Right renal pelvis (tissue), 4 donors: ENCODE measurements around the gene KRTAP13-2. TPM values are rescaled to one million over a fixed set of nuclear protein-coding genes. Genes with fewer than 3 reads are reported as not detected.

Source experiments
- DNase-seq, 4 donors: peaks; one replicate each; pipeline ENCODE4 v3.0.0-alpha.2; 2013; ENCODE audit warnings: low read depth in 4 of 4, low spot score in 3 of 4, missing footprints in 1 of 4
- polyA plus RNA-seq, 4 donors: library from polyadenylated mRNA; unstranded; fragments of 120-200 nt; gene quantifications; one replicate each; pipeline ENCODE4 v1.2.1, GENCODE V29; 2013; ENCODE audit not compliant: insufficient read length in 4 of 4

KRTAP13-2 gene, protein sequence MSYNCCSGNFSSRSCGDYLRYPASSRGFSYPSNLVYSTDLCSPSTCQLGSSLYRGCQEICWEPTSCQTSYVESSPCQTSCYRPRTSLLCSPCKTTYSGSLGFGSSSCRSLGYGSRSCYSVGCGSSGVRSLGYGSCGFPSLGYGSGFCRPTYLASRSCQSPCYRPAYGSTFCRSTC
- polyA plus RNA-seq = not detected

DNA sequence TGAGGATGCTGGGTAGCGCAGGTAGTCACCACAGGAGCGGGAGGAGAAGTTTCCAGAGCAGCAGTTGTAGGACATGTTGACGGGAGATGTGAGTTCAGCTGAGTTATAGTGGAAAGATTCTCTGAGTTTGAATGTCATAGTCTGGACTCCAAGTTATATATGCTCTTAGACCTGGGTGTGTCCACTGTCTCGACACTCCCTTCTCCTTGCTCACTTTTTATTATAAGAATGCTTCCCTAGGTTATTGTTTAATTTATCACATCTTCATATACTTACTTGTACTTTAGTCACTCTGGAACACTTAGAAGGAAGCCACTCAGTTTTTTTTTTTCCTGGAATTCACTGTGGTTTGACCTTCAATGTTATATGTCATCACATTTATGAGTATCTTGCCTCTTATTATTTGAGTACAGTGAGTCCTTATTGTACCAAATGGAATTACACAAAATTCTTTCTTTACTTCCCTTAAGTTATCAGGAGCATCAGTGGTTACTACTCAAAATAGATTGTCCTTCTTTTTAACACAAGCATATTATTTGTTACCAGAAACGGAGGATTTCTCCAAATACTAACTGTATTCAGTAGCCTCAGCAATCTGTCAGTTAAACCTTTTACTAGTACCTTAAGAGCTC, at the start of gene KRTAP13-2:
KRTAP13-2 (minus strand) TSS at position 133 of the 632 bp plus-strand sequence; CDS start at position 75, 58 bp downstream.
- DNase-seq = no peak

DNA sequence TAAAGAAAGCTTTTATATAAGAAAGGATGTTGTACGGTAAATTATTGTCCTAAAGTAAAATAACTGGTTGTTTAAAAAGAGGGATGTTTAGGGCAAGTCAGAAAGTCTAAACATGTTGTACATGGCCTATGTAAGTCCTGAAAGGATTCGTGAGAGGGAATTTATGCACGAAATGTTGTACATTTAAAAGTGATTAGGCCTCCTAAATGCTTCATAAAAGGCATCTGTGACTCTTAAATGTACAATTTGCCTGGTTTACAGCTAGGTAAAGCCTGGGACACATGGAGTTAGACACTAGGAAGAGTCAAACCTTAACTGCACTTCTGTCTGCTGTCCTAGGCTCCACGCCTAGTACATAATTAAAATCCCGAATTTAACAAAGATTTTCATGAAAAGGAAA, 43.9 kb upstream of the KRTAP13-2 start:
- no peak for DNase-seq

DNA sequence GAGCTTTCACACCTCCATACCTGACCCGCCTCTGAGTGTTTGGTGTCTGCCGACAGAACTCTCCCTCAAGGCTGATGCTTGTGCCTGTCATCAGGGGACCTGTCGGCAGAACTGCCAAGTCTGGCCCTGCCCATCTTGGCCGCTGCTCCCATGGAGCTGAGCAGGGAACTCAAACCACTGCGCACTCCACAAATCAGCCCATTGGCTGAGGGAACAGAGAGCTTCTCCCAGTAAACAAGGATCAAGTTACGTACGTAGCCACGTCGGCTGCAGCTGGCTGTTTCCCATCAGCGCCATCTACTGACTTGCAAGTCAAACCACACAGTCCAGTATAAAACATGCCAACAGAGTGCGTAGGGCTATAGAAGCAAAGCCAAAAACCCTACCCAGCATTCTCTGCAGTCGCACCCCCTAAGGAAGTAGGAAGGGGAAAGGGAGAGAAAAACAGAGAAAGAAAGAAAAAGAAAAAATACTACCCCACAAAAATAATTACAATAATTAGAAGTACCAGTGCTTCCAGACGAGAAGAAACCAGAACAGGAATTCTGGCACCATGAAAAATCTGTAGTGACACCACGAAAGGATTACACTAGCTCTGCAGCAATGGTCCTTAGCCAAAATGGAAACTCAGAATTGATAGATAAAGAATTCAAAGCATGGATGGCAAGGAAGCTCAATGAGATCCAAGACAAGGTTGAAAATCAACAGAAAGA, 36.9 kb upstream of the KRTAP13-2 start:
- DNase-seq = peak; percentile 3 to 10 (median 8)

DNA sequence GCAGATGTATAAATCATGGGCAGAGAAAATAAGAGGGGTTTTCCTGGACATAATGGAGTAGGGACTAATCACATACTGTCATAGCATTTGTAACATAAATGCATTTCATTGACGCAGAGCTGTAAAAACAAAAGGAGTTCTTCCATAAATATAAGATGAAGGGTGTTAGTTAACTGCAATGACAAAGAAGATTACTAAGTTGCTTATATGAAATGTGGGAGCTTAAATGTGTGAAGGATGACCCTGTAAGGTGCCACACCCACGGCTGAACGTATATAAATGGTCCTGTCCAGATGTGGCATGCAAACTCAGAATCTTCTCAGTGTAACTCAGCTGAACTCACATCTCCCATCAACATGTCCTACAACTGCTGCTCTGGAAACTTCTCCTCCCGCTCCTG, 23.7 kb upstream of the KRTAP13-2 start, which contains the start of gene KRTAP13-1:
KRTAP13-1 (plus strand) TSS at position 301 of the 400 bp plus-strand sequence; CDS start at position 357, 56 bp downstream.
- DNase-seq = no peak

- no peak for DNase-seq
These were observed 19.5 kb upstream of the KRTAP13-2 start for GRCh38 chr21:30391492-30392025.

- DNase-seq = no peak
These were observed 10.1 kb upstream of the KRTAP13-2 start for GRCh38 chr21:30382201-30382600.

GRCh38 chr21:30355906-30356305, 16.2 kb downstream of the KRTAP13-2 start:
- no peak for DNase-seq

- DNase-seq = no peak
These were observed 17.6 kb downstream of the KRTAP13-2 start for GRCh38 chr21:30354308-30355005.

DNA sequence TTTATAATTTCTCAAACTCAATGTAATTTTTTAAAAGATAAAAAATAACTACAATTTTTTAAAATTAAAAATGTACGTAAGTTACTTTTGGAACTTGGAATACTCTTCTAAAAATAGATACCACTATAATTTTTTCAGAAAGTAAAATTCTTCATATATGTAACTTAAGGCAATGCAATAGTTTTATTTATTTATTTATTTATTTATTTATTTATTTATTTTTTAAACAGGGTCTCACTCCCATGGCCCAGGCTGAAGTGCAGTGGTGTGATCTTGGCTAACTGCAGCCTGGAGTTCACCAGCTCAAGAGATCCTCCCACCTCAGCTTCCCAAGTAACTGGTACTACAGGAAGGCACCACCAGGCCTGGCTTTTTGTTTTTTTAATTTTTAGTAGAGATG, 20.5 kb downstream of the KRTAP13-2 start:
- no peak for DNase-seq

- no peak for DNase-seq
These were observed 22.5 kb downstream of the KRTAP13-2 start for GRCh38 chr21:30349572-30349971.

DNA sequence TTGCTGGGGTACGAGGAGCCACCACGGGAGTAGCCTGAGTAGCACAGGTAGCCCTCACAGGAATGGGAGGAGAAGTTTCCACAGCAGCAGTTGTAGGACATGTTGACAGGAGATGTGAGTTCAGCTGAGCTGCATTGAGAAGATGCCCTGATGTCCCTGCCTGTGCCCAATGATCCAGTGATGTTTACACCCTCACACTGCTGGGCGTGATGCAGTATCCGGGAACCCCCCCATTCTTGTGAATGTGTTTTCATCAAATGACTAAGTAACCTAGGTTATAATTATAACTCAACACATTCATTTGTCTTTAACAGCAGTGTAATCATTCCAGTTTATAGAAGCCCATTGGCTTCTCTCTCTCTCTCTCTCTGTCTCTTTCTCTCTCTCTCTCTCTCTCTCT, 23.6 kb downstream of the KRTAP13-2 start, which contains the start of gene KRTAP23-1:
KRTAP23-1 (minus strand) TSS at position 101 of the 400 bp plus-strand sequence; CDS start at position 101, 0 bp downstream.
- DNase-seq = no peak

- DNase-seq = no peak
These were observed 27.1 kb downstream of the KRTAP13-2 start for GRCh38 chr21:30345014-30345413.

GRCh38 chr21:30340714-30341573, 31.1 kb downstream of the KRTAP13-2 start:
- peak; percentile 12 to 27 (median 15) for DNase-seq

GRCh38 chr21:30338717-30339116, 33.4 kb downstream of the KRTAP13-2 start:
- DNase-seq = no peak

- no peak for DNase-seq
These were observed 34.3 kb downstream of the KRTAP13-2 start for GRCh38 chr21:30337772-30338171.

DNA sequence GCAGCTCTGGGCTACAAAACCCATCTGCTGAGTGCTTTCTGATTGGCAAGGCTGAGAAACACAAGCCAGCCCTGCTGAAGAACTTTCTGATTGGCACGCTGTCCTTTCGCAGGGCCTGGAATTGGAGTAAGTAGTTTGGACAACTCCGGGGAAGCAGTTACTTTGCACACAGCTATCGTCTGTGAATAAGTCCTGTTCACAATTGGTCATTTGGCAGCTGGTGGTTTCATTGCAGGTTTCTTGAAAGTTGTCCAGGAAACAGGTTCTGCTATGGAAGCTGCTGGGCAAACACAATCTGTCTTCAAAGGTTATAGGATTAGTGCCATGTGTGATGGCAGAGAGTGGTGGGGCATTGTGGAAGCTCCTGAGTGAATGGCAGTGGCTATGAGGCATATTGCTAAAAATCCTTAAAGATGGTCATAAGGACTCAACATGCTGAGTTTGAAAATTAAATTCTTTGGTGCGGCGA, 34.8 kb downstream of the KRTAP13-2 start, which contains the start of gene KRTAP27-1:
KRTAP27-1 (minus strand) TSS at position 419 of the 469 bp plus-strand sequence; CDS start at position 393, 26 bp downstream.
- DNase-seq = no peak

DNA sequence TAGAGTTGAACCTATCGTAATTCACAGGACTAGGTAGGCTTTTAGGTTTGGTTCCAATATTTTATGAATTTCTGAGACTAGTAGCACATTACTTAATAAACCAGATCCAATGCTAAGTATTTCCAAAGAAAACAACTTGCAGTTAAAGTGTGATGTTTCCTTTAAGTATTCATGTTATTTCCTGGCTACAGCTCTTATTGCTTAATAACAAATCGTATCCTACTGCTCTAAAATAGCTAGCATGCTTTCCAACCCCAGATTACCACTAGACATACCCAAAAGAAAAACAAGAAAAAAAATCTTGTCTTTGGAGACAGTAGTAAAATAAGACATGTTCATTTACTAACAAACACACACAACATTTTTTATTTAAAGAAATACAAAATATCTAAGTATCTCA, 35.5 kb downstream of the KRTAP13-2 start:
- no peak for DNase-seq

GRCh38 chr21:30333736-30334135, 38.3 kb downstream of the KRTAP13-2 start:
- DNase-seq = no peak

DNA sequence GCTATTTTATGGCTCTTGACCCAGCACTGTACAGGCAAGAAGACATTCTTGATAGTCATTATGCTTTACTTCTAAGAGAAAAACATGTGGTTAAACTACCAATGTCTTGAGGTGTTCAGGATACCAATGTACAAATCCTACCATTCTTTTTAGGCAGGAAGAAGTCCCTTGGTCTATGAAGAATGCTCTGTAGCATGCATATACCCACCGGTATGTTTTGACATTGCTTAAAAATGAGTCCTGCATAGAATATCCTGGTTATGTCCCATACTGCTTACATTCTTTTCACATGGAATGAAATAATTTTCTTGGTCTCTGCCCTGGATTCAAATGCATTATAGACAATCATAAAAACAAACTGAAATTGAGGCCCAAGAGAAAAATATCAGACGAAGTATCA, 39.4 kb downstream of the KRTAP13-2 start:
- no peak for DNase-seq
